GM18526 (cell line): ENCODE results near the gene JUP.

ENCODE experiments used
- POLR2A ChIP-seq: IDR thresholded peaks from 3 replicates; pipeline ENCODE4 v1.6.1; 2011; ENCODE audit not compliant: insufficient read length; ENCODE audit errors: extremely low read depth

The JUP gene

DNA sequence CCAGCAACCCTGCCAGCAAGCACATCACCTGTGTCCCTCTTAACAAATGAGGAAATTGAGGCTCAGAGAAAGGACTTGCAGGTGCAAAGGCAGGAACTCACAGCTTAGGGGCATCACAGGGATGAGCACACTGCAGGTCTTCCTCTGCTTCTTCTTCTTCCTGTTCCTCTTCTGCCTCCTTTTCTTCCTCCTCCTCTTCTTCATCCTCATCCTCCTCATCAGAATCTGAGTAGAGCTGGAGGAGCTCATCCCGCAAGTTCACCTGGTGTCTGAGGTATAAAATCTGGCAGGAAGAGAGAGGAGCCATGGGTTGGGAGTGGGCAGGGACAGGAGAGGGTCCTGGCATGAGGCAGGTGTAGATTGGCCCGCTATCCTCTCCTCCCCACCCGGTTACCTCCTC is 54.7 kb downstream of the JUP start:
- TF ChIP-seq POLR2A = no peak

DNA sequence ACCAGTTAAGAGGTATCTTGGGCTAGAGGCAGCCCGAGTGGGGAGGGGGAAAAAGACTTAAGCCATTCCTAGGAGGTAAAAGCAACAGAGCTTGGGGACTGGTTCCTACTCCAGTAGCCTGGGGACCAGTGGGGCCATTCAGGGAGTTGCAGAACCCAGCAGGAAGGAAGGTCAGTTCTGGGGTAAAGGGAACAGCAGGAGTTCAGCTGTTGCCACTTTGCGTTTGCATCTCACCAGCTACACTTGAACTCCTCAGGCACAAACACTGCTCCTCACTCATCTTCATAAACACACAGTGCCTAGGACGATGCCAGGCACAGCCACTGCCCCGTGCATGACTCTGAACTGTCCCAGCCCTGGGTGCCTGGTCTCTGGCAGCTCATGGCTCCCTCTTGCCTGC is 56.0 kb downstream of the JUP start:
- TF ChIP-seq POLR2A = no peak

DNA sequence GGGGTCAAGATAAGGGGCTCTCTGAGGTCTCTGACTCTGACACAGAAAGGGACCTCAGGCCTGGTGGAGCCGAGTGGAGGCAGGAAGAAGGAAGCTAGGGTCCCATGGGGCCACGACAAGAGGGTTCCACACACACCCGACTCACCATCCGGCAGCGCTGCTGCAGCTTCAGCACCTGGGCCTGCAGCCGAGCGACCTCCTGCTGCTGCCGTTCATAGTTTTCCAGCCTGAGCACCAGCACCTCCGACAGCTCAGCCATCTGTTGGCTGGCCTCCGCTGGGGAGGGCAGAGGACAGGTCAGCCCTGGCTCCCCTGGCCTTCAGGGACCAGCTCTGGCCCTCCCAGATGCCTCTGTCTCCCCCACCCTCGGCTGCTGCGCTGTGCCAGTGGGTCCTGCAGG is 58.5 kb downstream of the JUP start:
- no peak for TF ChIP-seq POLR2A

DNA sequence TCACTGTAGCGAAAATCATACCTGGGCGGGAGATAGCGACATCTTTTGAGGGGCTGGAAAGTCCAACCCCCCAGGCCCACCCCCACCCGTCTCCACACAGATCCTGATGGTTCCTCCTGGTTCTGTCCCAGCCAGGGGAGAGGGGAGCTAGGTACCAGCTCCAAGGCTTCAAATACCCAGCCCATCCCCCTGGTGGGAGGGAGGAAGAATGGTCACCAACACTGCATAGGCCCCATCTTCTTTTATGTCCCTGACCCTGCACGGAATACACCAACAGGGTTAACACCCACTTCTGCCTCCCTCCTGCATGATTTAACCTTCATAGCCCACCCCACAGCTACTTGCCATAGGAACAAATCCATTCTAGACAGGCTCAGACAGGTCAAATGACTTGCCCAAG is 61.4 kb downstream of the JUP start:
- no peak for TF ChIP-seq POLR2A

DNA sequence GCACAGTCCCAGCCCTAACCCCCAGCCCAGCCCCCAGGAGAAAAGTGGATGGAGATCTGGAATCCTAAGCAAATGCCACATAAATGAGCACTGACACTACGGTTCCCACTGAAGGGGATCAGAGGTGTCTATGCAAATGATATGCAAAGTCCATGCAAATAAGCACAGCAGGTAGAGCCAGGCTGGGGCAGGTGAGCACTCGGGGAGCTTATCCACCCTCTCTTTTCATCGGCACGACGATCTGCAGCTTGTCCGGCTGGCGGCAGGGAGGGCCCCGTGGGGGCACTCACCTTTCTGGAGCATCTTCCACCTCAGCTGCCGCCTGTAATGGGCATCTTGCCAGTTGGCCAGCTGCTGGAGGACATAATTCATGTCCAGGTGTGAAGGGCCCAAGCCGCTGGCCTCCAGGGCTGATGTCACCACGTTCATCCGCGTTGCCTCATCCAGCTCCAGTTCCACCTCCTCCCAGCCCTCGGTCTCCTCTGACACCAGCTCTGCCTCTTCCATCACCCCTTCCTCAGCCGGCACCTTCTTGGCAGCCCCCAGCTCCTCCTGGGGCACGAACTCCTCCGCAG is 61.9 kb downstream of the JUP start:
- no peak for TF ChIP-seq POLR2A

DNA sequence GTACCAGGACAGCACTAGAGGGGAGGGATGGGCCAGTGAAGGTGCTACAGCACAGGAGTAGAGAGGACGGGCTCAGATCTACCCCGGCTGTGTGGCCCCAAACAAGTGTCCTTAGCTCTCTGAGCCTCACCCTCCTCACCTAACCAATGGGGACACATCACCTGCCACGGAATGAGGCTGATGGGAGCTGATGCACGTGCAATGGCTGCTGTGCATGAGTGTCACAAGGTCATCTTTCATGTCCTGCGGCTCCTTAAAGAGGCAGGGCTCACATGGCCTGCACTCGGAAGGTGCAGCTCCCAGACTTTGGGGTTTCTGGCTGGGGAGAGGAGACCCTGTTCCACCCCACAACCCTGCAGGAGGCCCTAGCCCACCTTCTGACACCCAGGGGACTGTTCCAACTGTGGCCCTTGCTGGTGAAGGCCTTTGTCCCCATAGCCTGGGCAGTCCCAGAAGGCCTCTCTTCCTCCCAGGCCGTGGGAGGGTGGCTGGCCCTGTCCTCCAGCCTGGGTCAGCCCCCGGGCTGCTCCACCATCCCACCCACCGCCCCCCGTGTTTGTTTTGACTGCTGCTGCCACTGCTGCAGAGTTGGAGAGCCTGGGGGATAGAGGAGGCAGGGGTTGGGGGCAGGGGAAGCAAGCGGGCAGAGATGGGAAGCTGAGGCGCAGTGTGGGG is 62.6 kb downstream of the JUP start:
- no peak for TF ChIP-seq POLR2A

DNA sequence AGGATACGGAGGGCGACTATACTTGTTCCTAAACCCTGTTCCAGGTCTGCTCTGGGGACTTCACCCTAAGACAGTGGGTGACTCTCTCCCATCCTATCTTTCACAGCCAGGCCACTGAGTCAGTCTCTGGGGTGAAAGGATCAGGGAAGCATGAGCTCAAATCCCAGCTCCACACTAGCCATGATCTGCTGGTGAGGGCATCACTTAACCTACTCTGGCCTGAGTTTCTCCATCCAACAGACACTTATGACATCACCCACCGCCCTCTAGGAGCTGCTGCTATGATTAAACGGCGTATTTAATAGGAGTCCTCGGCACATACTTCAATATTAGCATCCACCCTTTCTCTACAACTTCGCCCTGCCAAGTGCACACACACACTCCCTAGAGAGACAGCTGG is 64.3 kb downstream of the JUP start:
- TF ChIP-seq POLR2A = no peak

DNA sequence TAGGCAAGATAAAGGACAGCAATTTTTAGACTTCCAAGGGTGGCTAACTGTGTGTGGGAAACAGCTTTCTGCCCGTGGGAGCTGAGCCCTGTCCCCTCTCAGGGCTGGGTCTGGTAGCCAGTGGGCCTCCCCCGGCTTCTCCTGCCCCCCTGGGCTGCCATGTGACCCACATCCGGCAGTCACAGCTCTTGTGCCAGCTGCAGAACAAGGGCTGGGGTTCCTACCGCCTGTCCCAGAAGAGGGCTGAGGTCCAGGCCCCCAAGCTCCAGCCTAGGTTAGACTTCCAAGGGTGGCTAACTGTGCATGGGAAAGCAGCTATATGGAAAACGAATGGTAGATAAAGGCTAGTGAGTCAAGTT is 68.2 kb downstream of the JUP start:
- no peak for TF ChIP-seq POLR2A

DNA sequence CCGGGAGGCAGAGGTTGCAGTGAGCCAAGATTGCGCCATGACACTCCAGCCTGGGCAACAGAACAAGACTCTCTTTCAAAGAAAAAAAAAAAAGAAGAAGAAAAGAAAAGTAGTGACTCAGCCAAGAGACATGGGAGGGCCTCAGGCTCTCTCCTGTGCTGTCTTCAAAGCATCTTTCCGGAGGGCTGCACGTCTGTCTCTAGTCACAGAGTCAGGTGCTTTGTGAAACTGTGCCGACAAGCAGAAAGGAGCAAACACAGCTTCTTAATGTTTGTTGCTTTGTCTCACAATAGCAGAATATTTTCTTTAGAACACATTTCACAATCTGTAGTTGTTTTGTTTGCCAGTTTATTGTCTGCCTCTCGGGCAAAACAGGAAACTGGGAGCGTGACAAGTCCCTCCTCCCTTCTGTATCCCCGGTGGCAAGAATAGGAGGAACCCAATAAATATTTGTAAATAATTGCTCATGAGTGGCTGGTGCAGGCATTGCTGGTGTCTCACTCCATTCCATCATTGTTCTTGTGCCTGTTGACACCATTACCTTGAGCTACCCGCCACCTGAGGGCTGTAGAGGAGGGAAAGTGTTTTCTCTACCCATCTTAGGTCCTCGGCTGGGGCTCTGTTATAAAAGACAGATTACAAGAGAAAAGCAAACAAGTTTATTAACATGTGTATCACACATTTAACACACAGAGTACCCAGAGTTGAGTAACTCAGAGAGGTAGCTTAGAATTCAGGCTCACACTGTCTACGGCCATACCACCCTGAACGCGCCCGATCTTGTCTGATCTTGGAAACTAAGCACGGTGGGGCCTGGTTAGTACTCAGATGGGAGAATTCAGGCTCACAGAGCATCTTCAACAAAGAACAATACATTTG is 68.9 kb downstream of the JUP start:
- TF ChIP-seq POLR2A = no peak

DNA sequence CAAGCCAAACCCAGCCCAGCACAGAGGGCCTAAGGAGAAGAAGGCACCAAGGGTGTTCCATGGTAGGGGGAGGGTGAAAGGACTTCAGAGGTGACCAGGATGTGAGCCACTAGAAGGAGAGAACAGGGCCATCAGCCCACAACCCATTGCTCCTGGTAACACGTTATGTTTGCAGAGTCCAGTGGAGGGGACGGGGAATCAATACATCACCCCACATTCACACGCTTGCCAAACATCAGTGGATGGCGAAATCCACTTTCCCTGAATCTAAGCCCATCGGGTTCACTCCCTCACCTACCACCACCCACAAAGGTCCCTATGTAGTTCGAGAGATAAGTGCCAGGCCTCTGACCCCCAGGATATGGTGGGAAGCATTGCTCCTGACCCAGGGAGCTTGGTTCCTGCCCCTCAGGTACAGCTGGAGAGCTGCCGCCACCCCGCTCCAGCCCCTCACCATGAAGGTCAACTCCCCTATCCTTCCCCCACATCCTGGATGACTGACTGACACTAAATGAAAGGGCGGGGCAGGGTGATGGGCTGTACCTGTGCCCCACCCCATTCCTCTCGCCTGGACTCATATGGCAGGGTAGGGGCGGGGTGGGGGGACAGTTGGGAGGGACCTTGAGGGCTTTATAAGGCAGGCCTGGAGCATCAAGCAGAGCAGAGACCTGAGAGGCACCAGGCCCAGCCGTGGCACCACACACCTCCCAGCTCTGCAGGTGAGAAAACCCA is 74.7 kb downstream of the JUP start, which contains the start of gene GAST:
GAST (plus strand) TSS at position 663 of the 732 bp plus-strand sequence. CDS start 3,106 bp downstream, outside the sequence.
- TF ChIP-seq POLR2A = no peak

DNA sequence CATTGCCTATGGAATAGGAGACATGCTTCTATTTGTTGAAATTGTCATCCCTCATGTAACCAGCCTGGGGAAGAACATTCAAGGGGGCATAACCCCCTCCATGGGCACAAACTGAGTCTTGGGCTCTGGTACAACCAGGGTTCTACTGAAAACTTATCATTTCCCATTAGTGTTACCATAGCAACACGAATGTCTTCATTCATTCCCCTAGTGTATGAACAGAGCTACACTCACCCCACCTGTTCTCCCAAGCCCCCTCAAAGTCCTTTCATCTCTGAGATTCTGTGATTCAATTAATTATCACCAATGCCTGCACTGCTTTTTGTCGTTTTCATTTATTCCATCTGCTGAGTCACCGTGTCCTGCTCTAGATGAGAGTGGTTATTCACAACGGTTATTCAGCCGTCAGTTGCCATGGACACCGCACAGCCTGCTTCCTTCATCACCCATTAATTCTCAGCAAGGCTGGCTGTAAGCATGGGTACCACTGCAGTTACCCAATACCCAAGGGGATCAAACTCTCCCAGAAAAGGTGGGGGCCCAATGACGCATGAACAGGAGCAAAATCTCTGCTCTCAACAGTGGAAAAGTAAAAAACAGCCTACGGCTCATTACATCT is 75.9 kb downstream of the JUP start:
- no peak for TF ChIP-seq POLR2A

DNA sequence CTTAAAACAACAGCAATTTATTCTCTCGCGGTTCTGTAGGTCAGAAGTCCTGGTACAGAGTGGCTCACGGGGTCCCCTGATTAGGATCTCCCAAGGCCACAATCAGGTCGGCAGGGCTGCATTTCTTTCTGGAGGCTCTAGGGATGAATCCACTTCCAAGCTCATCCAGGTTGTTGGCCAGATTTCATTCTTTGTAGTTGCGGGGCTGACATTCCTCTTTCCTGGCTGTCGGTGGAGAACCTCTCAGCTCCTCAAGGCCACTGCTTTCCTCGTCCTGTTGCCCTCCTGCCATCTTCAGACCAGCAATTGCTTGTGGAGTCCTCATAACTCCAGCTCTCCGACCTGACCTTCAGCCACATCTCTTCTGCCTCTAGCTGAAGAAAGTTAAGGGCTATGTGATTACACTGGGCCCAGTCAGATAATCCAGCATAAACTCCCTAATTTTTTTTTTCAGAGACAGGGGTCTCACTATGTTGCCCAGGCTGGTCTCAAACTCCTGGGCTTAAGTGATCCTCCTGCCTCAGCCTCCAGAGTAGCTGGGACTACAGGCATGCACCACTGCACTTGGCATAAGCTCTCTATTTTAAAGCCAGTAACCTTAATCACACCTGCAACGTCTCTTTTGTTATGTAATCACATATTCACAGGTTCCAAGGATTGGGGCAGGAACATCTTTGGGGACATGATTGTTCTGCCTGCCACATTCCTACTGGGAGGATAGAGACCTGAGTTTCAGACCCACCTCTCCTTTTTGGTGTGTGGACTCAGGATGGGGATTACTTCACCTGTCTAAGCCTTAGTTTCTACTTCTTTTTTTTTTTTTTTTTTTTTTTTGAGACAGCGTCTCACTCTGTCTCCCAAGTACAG is 78.5 kb downstream of the JUP start:
- TF ChIP-seq POLR2A = no peak

DNA sequence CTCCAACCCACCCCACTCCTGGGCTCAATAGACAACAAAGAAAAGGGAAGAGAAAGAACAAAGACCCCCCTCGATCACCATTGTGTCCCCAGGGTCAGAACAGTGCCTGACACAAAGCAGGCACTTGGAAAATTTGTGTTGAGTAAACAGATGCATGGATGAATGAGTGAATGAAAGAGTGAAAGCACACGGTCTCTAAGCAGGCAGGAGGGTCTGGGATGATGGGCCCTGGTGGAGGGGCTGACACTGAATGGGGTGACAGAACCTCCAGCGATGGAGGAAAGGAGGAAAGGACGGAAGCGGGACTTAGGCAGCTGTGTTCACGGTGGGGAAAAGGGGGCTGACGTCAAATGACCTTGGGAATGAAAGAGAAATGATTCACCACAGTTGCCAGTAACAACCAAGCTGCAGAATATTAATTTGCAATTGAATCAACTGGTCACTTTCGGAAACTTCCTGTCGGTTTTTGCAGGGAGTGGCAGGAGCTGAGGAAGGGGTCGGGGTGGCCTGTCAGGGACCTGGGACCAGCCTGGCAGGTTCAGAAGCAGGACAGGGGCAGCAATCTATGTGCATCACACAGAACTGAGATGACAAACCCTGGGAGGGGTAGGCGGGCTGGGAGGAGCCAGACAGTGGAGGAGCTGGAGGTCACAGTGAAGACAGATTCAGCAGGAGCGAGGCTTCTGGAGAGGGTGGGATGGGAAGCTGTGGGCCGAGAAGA is 81.1 kb downstream of the JUP start:
- no peak for TF ChIP-seq POLR2A
